Osteoblast (primary cell): ENCODE measurements around the gene MATN1. TPM values are rescaled to one million over a fixed set of nuclear protein-coding genes. Genes with fewer than 3 reads are reported as not detected.
A peak's percentile ranks its signal among the peaks of the same experiment; 100 is the strongest.
"Not testable (repeated sequence)": the region's sequence is repeated elsewhere in the genome, so short reads cannot be mapped to it uniquely, and the experiment has no call there.

Source experiments
- DNase-seq: peaks from one replicate; pipeline ENCODE4 v3.0.0; 2011; ENCODE audit warnings: low spot score, mixed read lengths; ENCODE audit not compliant: insufficient read length; ENCODE audit errors: missing footprints
- H2AFZ ChIP-seq: 2 replicates; pipeline ENCODE4 v1.6.0; 2011; ENCODE audit warnings: mild to moderate bottlenecking, low read length
- H3K27ac ChIP-seq: 2 replicates; pipeline ENCODE4 v1.5.1; 2011; ENCODE audit warnings: mild to moderate bottlenecking, low read depth, low read length, moderate library complexity
- H3K27me3 ChIP-seq: 2 replicates; pipeline ENCODE4 v1.6.0; 2012; ENCODE audit warnings: mild to moderate bottlenecking, control low read depth, inconsistent platforms, low read length, moderate library complexity; ENCODE audit not compliant: insufficient read depth
- H3K36me3 ChIP-seq: 2 replicates; pipeline ENCODE4 v1.5.1; 2011; ENCODE audit warnings: mild to moderate bottlenecking, low read length, control low read depth, moderate library complexity; ENCODE audit not compliant: insufficient read depth
- H3K4me1 ChIP-seq: 2 replicates; pipeline ENCODE4 v1.5.1; 2011; ENCODE audit warnings: mild to moderate bottlenecking, low read length, control low read depth, moderate library complexity; ENCODE audit not compliant: insufficient read depth
- H3K4me2 ChIP-seq: 2 replicates; pipeline ENCODE4 v1.6.0; 2011; ENCODE audit warnings: mild to moderate bottlenecking, low read length; ENCODE audit not compliant: insufficient read depth
- H3K4me3 ChIP-seq: fragments of 200-600 bp; sonication (generic); 3 replicates; pipeline ENCODE4 v1.5.1; 2012; ENCODE audit warnings: mild to moderate bottlenecking, low read length, inconsistent platforms; ENCODE audit not compliant: insufficient read depth
- H3K79me2 ChIP-seq: 2 replicates; pipeline ENCODE4 v1.6.0; 2012; ENCODE audit warnings: mild to moderate bottlenecking, low read length, control low read depth, inconsistent platforms; ENCODE audit not compliant: insufficient read depth
- H3K9me3 ChIP-seq: 2 replicates; pipeline ENCODE4 v1.5.1; 2011; ENCODE audit warnings: low read depth, low read length, control low read depth
- H4K20me1 ChIP-seq: 2 replicates; pipeline ENCODE4 v1.6.0; 2012; ENCODE audit warnings: mild to moderate bottlenecking, low read length, control low read depth; ENCODE audit not compliant: insufficient read depth
- CTCF ChIP-seq: IDR thresholded peaks from 2 replicates; pipeline ENCODE4 v1.5.1; 2011; ENCODE audit warnings: mild to moderate bottlenecking, low read depth, low read length, moderate library complexity; ENCODE audit errors: extremely low read depth
- total RNA-seq: library from RNA; depleted of rRNA; stranded (reverse); fragments of >200 nt; gene quantifications from 2 replicates; pipeline ENCODE4 v1.2.3, GENCODE V29; 2012

MATN1 gene
- total RNA-seq, 1 donor = not detected

GRCh38 chr1:30768159-30768829 is 44.9 kb upstream of the MATN1 start:
- no peak overlapping the region for H2AFZ ChIP-seq
- no peak overlapping the region for H3K4me3 ChIP-seq
- no peak overlapping the region for H3K27ac ChIP-seq
- DNase-seq = peak; percentile 56
- H4K20me1 ChIP-seq = no peaks in the 10 kb centered on the region
- no peak for TF ChIP-seq CTCF
- no peaks in the 10 kb centered on the region for H3K9me3 ChIP-seq
- H3K36me3 ChIP-seq = no peaks in the 10 kb centered on the region
- no peaks in the 10 kb centered on the region for H3K79me2 ChIP-seq
- H3K27me3 ChIP-seq = no peaks in the 10 kb centered on the region
- H3K4me1 ChIP-seq = peaks cover 5% of the 10 kb centered on the region
- no peak overlapping the region for H3K4me2 ChIP-seq

- not testable (repeated sequence) for H3K4me1 ChIP-seq, H3K27me3 ChIP-seq, H4K20me1 ChIP-seq
Observed at GRCh38 chr1:30766948-30767347, 43.6 kb upstream of the MATN1 start.

GRCh38 chr1:30765556-30766434 is 42.4 kb upstream of the MATN1 start:
- no peaks in the 10 kb centered on the region for H4K20me1 ChIP-seq

More at GRCh38 chr1:30766948-30767347, 43.6 kb upstream of the MATN1 start:
- not testable (repeated sequence) for H3K4me3 ChIP-seq, DNase-seq, H3K9me3 ChIP-seq, H3K4me2 ChIP-seq, H3K36me3 ChIP-seq, H2AFZ ChIP-seq, H3K27ac ChIP-seq, H3K79me2 ChIP-seq

GRCh38 chr1:30764939-30765555 is 41.7 kb upstream of the MATN1 start:
- H3K27ac ChIP-seq = no peak overlapping the region
- TF ChIP-seq CTCF = no peak

More at GRCh38 chr1:30765556-30766434, 42.4 kb upstream of the MATN1 start:
- H3K4me1 ChIP-seq = peaks cover 13% of the 10 kb centered on the region
- H3K4me2 ChIP-seq = no peak overlapping the region
- no peak overlapping the region for H3K27ac ChIP-seq
- no peaks in the 10 kb centered on the region for H3K79me2 ChIP-seq
- no peaks in the 10 kb centered on the region for H3K36me3 ChIP-seq
- H2AFZ ChIP-seq = no peak overlapping the region
- no peak for DNase-seq
- H3K27me3 ChIP-seq = no peaks in the 10 kb centered on the region
- no peak for TF ChIP-seq CTCF
- H3K4me3 ChIP-seq = no peak overlapping the region
- H3K9me3 ChIP-seq = no peaks in the 10 kb centered on the region

More at GRCh38 chr1:30764939-30765555, 41.7 kb upstream of the MATN1 start:
- no peaks in the 10 kb centered on the region for H4K20me1 ChIP-seq
- H3K4me3 ChIP-seq = no peak overlapping the region
- H2AFZ ChIP-seq = no peak overlapping the region
- H3K9me3 ChIP-seq = no peaks in the 10 kb centered on the region
- no peaks in the 10 kb centered on the region for H3K27me3 ChIP-seq
- no peaks in the 10 kb centered on the region for H3K79me2 ChIP-seq
- no peak overlapping the region for H3K4me2 ChIP-seq
- H3K4me1 ChIP-seq = peaks cover 13% of the 10 kb centered on the region
- no peaks in the 10 kb centered on the region for H3K36me3 ChIP-seq
- peak; percentile 38 for DNase-seq
